ENCODE data around the gene NLRP8. TPM values are rescaled to one million over a fixed set of nuclear protein-coding genes. Genes with fewer than 3 reads are reported as not detected.
"Not testable (repeated sequence)": the region's sequence is repeated elsewhere in the genome, so short reads cannot be mapped to it uniquely, and the experiment has no call there.

NLRP8 gene
- under 1 TPM in 1 of 4 donors, not detected in 3; 0.03 TPM for polyA plus RNA-seq (ENCODE audit: insufficient read length in 4 of 4)

- no peak for DNase-seq (ENCODE audit: low read depth in 4 of 4, low spot score in 2 of 4)
Measured at GRCh38 chr19:55947532-55947931, at the start of gene NLRP8. NLRP8 (plus strand) TSS chr19:55947832.

- DNase-seq (ENCODE audit: low read depth in 4 of 4, low spot score in 2 of 4): no peak
Measured at GRCh38 chr19:55898911-55899310, 48.7 kb upstream of the NLRP8 start.

DNA sequence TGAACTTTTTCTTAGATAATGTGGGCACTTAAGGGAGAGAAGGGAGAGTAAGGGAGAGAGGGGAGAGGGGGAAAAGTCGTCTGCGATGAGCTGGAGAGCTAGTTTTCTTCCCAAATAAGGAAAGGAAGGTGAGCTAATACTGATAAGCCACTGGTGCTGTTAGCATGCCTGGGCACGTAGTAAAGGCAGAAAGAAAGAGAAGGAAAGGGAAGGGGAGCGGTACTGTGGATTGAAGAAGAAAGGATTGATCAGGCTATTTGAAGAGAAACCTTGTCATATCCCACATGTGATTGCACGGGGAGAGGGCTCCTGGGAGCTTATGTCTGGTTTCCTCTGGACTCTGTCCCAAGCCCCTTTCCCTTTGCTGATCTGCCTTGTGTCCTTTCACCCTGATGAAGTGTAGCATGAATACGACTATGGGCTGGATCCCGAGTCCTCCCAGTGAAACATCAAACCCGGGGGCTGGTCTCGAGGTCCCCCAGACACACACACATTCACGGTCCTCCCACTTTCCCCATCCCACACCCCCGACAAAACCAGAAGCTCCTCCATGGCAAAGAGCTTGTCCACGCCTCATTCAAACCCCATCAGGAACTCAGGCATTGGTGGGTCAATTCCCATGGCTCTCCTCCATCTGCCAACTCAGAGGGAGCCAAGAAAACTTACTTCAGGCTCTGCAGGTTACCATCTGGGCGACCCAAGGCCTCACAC lies 46.1 kb upstream of the NLRP8 start:
- DNase-seq (ENCODE audit: low read depth in 4 of 4, low spot score in 2 of 4): no peak

- DNase-seq (ENCODE audit: low read depth in 4 of 4, low spot score in 2 of 4): no peak
Measured at GRCh38 chr19:55902080-55902751, 45.4 kb upstream of the NLRP8 start.

- DNase-seq (ENCODE audit: low read depth in 4 of 4, low spot score in 2 of 4): no peak
Measured at GRCh38 chr19:55907286-55907685, 40.3 kb upstream of the NLRP8 start.

DNA sequence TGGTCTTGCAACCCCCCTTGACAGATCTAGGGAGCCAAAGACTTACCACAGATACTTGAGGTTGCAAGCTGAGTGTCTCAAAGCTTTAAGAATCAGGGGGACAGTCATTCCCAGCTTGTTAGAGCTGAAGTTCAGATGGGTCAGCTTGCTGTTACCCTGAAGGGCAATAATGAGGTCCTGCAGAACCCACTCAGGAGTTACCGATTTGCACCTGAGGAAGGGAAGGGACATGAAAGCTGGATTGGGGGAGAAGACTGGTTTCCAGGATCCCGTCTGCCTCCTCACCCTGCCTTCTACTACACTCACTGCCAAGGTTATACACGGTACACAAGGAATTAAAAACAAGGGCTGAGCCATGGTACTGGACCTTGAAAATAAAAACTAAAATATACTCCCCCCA lies 39.9 kb upstream of the NLRP8 start:
- no peak for DNase-seq (ENCODE audit: low read depth in 4 of 4, low spot score in 2 of 4)

DNA sequence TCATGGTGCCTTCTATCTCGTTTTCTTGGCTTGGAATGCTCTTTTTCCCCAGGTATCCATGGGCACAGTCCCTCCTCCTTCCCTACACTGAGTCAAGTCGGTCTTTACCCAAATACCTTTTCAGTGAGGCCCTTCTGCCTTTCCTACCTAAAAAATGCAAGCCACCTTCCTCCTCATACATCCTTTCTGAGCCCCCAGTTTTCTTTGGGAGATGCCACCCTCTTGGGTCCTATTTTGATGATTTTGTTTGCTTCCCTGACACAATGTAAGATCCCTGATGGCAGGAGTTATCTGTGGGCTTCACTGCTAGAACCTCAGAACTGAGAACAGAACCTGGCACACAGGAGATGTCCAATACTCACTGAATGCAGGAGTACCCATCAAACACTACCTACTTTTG lies 37.8 kb upstream of the NLRP8 start:
- DNase-seq (ENCODE audit: low read depth in 4 of 4, low spot score in 2 of 4): no peak

- DNase-seq (ENCODE audit: low read depth in 4 of 4, low spot score in 2 of 4): no peak
Measured at GRCh38 chr19:55912916-55913315, 34.7 kb upstream of the NLRP8 start.

GRCh38 chr19:55913643-55914268 lies 33.9 kb upstream of the NLRP8 start:
- DNase-seq (ENCODE audit: low read depth in 4 of 4, low spot score in 2 of 4): no peak

- no peak for DNase-seq (ENCODE audit: low read depth in 4 of 4, low spot score in 2 of 4)
Measured at GRCh38 chr19:55923556-55923955, 24.1 kb upstream of the NLRP8 start.

DNA sequence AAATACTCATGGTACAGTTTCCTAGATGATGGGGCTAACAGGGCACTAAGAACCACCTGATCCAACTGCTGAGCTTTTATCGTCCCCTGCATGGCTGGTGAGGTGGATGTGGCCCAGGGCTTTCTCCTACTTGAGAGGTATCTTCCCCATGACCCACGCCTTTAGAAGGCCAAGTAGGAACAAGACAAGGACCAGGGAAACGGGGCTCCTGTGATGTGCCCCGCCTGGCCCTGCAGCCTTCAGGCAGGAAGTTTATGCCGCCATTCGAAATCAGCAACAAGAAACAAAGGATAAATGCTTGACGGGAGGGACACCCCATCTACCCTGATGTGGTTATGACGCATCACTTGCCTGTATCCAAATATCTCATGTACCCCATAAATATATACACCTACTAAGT lies 19.6 kb upstream of the NLRP8 start:
- DNase-seq (ENCODE audit: low read depth in 4 of 4, low spot score in 2 of 4): no peak

GRCh38 chr19:55929258-55929657 lies 18.4 kb upstream of the NLRP8 start:
- not testable (repeated sequence) for DNase-seq (ENCODE audit: low read depth in 4 of 4, low spot score in 2 of 4)

DNA sequence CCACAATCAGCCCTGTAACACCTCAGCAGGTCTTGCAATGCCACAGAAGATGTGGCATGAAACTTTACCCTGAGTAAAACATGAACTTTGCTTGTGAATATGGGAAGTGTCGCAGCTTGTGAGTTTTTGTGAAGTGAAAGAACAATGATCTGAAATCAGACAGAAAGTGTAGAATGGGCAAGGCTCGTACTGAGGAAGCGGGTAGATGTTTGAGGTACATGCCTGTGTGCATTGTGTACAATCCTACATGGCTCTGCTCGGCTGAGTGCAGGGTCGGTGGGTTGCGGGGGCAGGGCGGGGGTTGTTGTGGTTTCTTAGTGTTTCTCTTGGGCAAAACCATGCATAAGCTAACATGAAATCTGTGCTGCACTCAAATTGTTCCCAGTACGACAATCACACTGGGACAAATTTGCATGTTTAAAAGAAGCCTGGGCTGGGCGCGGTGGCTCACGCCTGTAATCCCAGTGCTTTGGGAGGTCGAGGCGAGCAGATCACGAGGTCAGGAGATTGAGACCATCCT lies 16.6 kb upstream of the NLRP8 start:
- DNase-seq (ENCODE audit: low read depth in 4 of 4, low spot score in 2 of 4): no peak

DNA sequence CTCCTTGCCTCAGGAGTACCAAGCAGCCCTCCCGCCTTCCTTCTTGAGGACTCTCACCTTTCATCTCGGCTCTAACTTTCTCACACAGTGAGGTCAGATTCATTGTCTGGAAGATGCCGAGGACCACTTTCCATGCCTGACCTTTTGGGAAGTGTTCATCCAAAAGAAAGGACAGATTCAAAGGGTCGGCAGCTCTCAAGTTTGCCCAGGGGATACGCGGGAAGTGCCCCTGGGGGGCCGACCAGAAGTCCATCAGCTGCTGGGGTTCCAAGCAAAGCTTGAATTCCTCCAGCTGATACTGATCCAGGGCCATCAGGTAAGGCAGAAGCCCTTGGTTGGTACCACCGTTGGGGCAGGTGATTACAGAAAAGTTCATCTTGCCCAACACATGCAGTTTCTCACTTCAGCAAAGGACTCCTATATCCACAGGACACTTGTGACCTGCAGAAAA lies 15.7 kb upstream of the NLRP8 start, which contains the start of gene NLRP13:
Gene NLRP13, minus strand, starts transcription at position 401 of the 451 bp plus-strand sequence. Its CDS starts 25 bp downstream, at position 376.
- DNase-seq (ENCODE audit: low read depth in 4 of 4, low spot score in 2 of 4): no peak

DNA sequence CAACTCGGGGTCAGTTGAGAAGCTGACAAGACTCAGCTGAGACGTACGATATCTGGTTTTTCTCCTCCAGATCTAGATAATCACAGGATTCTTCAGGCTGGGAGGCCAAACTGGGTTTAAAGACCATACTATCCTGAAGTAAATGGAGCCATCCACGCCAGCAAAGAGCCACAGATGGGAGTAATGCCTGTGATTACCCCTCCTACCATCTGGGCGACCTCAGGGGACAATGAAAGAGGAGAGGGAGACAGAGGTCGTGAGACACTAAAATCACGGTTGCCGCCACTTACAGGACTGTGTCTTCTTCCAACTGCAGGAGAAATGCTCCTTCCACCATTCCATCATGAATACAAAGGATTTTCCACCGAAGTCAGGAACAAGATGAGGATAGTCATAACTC lies 12.4 kb upstream of the NLRP8 start:
- no peak for DNase-seq (ENCODE audit: low read depth in 4 of 4, low spot score in 2 of 4)

DNA sequence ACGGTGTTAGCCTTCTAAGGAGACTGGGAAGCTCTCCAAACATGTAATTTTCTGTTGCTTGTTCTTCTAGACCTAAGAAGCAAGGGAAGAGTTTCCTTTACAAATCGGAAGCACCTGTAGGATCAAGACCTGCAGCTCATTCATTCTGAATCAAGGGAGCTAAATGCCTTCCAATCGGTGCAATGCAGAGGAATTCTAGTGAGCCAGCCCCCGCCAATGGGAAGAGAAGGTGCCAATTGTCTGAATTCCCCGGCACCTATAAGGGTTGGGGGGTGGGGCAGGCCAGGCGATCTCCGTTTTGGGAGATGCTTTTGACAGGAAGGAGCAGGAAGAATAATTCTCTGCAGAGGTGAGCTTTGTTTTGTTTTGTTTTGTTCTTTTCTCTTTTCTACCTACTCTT lies 8.4 kb upstream of the NLRP8 start:
- no peak for DNase-seq (ENCODE audit: low read depth in 4 of 4, low spot score in 2 of 4)

DNA sequence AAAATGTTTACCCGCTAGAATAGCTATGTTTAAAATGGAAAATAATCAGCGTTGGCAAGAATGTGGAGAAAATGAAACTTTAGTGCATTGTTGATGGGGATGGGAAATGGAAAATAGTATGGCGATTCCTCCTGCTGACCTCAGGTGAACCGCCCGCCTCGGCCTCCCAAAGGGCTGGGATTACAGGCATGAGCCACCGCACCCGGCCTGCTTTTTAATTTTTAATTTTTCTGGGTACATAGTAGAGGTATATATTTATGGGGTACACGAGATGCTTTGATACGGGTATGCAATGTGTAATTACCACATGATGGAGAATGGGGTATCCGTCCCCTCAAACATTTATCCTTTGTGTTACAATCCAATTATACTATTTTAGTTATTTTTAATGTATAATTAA lies 7.3 kb upstream of the NLRP8 start:
- DNase-seq (ENCODE audit: low read depth in 4 of 4, low spot score in 2 of 4): no peak

GRCh38 chr19:55950566-55950965 lies 2.9 kb downstream of the NLRP8 start:
- DNase-seq (ENCODE audit: low read depth in 4 of 4, low spot score in 2 of 4): not testable (repeated sequence)

DNA sequence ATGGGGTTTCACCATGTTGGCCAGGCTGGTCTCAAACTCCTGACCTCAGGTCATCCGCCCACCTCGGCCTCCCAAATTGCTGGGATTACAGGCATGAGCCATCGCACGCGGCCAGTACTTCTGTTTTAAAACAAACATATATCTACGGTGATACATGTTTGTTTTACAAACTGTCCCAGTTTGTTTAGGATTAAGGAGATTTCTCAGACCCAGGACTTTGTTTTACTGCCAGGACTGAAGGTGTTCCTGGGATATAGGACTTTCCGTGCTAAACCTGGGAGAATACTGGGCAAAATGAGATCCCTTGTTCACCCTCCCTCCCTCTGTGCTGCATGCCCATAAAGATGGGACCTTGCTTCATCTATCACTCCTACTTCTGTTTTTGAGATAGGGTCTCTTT lies 8.8 kb downstream of the NLRP8 start:
- DNase-seq (ENCODE audit: low read depth in 4 of 4, low spot score in 2 of 4): no peak

DNA sequence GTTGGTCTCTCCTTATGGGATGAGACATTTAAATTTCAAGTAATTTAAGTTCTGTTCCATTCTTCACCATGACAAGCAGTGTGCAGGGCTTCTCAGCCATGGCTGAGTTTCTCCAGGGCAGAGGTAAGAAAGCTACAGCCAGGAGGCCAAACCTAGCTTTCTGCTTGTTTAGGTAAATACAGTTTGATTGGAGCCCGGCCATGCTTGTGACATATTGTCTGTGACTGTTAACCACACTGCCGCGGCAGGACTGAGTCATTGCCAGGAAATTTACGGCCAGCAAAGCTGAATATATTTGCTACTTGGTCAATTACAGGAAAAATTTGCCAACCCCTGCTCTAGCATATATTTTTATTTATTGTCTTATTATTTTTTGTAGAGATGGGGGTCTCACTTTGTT lies 10.7 kb downstream of the NLRP8 start:
- no peak for DNase-seq (ENCODE audit: low read depth in 4 of 4, low spot score in 2 of 4)

DNA sequence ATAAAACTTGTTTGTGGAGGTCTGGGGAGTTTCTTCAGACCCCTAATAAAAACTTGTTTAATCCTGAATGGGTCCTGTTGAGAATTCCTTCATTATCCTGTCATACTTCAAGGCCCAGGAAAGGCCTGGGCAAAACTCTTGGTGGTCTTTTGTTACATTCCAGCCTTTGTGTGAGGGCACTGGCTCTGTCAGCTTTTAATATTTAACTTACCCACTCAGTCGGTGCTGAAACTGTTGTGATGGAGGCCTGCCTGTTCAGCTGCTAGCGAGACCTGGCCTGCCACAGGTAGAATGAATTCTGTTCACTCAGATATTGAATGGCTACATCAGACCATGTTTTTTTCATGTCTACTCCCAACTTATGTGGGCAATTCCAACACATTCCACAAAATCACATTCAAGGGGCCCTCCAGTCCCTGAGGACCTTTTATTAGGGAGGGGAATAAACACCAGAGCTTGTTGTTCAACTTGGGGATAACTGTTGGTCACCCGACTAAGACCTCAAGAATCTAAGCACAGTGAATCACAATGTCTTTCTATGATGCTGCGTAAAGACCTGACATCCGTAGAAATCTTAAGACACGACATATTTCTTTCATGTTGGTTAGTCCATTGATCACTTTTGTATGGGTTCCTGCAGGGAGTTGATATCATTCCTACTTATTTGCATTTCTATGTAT lies 12.5 kb downstream of the NLRP8 start:
- no peak for DNase-seq (ENCODE audit: low read depth in 4 of 4, low spot score in 2 of 4)
